D721Med (cell line): ENCODE data around the gene MRC2.
"Not testable (repeated sequence)": the region's sequence is repeated elsewhere in the genome, so short reads cannot be mapped to it uniquely, and the experiment has no call there.

Source experiments
- DNase-seq: peaks from one replicate; pipeline ENCODE4 v3.0.0; 2011; ENCODE audit warnings: low spot score; ENCODE audit not compliant: insufficient read length
- FAIRE-seq: peaks from 2 replicates; lab custom pipeline; 2011; peaks lifted over from hg19 to GRCh38; lab: Jason Lieb, UNC
- TF ChIP-seq, protein P1 (sequence below): IDR thresholded peaks from 2 replicates; pipeline ENCODE4 v1.5.1; 2012; ENCODE audit warnings: mild to moderate bottlenecking, control low read depth; ENCODE audit not compliant: insufficient read depth; ENCODE audit errors: missing control alignments

Gene MRC2

DNA sequence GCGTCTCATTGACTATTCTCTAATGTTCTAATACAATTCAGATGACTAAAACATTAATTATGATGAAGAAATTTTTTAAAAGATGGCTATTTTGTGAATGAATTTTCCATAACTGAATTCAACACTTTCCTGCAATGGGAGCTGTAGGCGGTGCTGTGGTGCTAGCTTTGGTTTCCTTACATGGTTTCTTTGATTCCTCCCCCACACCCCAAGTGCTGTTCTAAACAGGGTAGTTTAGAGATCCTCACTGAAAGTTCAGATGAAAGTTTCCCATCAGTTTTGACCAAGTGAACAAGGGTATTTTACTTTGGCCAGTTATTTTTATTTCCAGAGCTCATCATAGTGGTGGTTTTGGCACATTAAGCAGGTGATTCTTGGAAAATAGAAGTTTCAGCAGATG, 26.0 kb upstream of the MRC2 start:
- no peak for FAIRE-seq
- TF ChIP-seq, protein P1, sequence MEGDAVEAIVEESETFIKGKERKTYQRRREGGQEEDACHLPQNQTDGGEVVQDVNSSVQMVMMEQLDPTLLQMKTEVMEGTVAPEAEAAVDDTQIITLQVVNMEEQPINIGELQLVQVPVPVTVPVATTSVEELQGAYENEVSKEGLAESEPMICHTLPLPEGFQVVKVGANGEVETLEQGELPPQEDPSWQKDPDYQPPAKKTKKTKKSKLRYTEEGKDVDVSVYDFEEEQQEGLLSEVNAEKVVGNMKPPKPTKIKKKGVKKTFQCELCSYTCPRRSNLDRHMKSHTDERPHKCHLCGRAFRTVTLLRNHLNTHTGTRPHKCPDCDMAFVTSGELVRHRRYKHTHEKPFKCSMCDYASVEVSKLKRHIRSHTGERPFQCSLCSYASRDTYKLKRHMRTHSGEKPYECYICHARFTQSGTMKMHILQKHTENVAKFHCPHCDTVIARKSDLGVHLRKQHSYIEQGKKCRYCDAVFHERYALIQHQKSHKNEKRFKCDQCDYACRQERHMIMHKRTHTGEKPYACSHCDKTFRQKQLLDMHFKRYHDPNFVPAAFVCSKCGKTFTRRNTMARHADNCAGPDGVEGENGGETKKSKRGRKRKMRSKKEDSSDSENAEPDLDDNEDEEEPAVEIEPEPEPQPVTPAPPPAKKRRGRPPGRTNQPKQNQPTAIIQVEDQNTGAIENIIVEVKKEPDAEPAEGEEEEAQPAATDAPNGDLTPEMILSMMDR = no peak
- DNase-seq = no peak

GRCh38 chr17:62603783-62604182, 23.7 kb upstream of the MRC2 start:
- not testable (repeated sequence) for FAIRE-seq, DNase-seq

DNA sequence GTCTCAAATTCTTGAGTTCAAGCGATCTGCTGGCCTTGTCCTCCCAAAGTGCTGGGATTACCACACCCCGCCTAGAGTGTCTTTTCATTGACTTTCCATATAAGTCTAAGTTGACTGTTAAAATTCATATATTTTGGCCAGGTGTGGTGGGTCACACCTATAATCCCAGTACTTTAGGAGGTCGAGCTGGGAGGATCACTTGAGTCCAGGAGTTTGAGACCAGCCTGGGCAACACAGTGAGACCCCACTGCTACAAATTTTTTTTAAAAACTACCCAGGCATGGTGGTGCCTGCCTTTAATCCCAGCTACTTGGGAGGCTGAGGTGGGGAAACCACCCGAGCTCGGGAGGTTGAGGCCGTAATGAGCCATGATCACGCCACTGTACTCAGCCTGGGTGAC, 21.9 kb upstream of the MRC2 start:
- FAIRE-seq (no peak), DNase-seq (no peak)
- TF ChIP-seq, protein P1 = no peak

- FAIRE-seq = no peak
- DNase-seq = no peak
- TF ChIP-seq, protein P1 = no peak
Observed at GRCh38 chr17:62611292-62611691, 16.2 kb upstream of the MRC2 start.

- FAIRE-seq (no peak), DNase-seq (no peak)
- TF ChIP-seq, protein P1 = no peak
Observed at GRCh38 chr17:62611728-62612127, 15.7 kb upstream of the MRC2 start.

DNA sequence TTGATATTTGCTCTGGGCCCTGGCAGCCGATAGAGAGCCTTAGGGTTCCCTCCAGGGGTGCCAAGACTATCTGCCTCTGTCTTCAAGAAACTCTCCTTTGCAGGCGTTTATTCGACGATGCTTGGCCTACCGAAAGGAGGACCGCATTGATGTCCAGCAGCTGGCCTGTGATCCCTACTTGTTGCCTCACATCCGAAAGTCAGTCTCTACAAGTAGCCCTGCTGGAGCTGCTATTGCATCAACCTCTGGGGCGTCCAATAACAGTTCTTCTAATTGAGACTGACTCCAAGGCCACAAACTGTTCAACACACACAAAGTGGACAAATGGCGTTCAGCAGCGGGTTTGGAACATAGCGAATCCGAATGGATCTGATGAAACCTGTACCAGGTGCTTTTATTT, 15.2 kb upstream of the MRC2 start:
- DNase-seq, FAIRE-seq: not testable (repeated sequence)

GRCh38 chr17:62613095-62613494, 14.4 kb upstream of the MRC2 start:
- DNase-seq, FAIRE-seq: not testable (repeated sequence)

DNA sequence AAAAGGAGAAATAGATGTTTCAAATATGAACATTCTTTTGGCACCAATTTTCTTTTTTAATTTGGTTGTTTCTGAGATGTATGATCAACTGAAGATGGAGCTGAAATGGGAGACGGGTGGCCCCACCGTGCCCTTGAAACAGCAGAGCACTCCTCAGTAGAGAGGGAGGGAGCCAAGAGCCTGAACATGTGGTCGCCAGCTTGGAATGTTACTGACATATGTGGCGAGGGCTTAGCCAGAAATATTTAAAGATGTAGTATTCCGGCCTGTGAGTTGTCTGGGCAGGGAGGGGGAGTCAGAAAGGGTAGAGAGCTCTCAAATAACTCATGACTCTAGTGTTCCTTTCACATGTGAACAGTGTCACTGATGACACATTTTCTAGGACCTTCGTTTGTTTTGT, 13.3 kb upstream of the MRC2 start:
- no peak for FAIRE-seq
- no peak for DNase-seq
- TF ChIP-seq, protein P1 = no peak

DNA sequence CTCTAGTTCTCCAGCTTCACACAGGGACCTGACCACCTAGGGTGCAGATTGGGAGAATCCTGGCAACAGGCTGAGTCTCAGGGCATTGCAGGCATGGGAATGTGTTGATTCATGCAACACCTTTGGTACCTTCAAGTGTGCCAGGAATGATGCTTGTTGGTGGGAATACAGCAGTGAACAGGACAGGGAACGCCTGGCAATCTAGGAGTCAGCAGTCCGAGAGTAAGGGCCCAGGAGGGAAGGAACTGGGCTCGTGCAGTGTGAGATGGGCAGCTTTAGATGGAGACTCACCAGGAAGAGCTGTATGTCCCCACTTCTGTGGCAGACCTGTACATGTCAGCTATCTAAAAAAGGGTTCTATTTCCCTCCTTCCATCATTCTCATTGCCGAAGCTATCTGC, 12.0 kb upstream of the MRC2 start:
- FAIRE-seq = no peak
- no peak for DNase-seq
- TF ChIP-seq, protein P1 = no peak
